Hematopoietic multipotent progenitor cell treated with erythropoietin and hydrocortisone succinate and interleukin-3 and kit ligand, for 15 days (in vitro differentiated cells): ENCODE results near the gene ETHE1.

Source experiments
- DNase-seq: peaks from one replicate; pipeline ENCODE4 v3.0.0-alpha.2; 2015; ENCODE audit warnings: low spot score

ETHE1 gene

GRCh38 chr19:43464134-43464775, 62.7 kb downstream of the ETHE1 start:
- DNase-seq: peak; percentile 66

GRCh38 chr19:43463381-43464133, 63.4 kb downstream of the ETHE1 start:
- peak; percentile 95 for DNase-seq

GRCh38 chr19:43462785-43463380, 64.1 kb downstream of the ETHE1 start:
- DNase-seq: no peak

GRCh38 chr19:43462383-43462782, 64.6 kb downstream of the ETHE1 start:
- DNase-seq: no peak

GRCh38 chr19:43461303-43461702, 65.7 kb downstream of the ETHE1 start:
- no peak for DNase-seq

- no peak for DNase-seq
These were observed 66.5 kb downstream of the ETHE1 start for GRCh38 chr19:43460362-43461016.

- no peak for DNase-seq
These were observed 69.2 kb downstream of the ETHE1 start for GRCh38 chr19:43457809-43458208.
